Glomerular visceral epithelial cell (primary cell): ENCODE measurements around the gene OTUD3.
"Not testable (repeated sequence)": the region's sequence is repeated elsewhere in the genome, so short reads cannot be mapped to it uniquely, and the experiment has no call there.

Experiments
- DNase-seq: peaks from one replicate; pipeline ENCODE4 v3.0.0-alpha.2; 2016; ENCODE audit errors: extremely low spot score

The OTUD3 gene

GRCh38 chr1:19882111-19883071, at the start of gene OTUD3:
OTUD3 (plus strand) TSS chr1:19882395; CDS start chr1:19882514, 119 bp downstream.
- DNase-seq, result peak; percentile 97

GRCh38 chr1:19835578-19835977, 46.6 kb upstream of the OTUD3 start:
- DNase-seq, result no peak

DNA sequence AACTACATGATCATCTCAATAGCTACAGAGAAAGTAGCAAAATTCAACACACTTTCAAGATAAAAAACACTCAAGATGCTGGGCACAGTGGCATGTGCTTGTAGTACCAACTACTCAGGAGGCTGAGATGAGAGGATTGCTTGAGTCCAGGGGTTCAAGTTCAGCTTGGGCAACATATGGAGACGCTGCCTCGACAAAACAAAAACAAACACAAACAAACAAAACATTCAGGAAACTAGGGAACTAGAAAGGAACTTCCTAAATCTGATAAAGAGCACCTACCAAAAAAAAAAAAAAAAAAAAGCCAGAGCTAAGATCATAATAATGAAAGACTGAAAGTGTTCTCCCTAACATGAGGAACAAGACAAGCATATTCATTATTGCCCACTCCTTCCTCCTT, 44.3 kb upstream of the OTUD3 start:
- DNase-seq, result no peak

DNA sequence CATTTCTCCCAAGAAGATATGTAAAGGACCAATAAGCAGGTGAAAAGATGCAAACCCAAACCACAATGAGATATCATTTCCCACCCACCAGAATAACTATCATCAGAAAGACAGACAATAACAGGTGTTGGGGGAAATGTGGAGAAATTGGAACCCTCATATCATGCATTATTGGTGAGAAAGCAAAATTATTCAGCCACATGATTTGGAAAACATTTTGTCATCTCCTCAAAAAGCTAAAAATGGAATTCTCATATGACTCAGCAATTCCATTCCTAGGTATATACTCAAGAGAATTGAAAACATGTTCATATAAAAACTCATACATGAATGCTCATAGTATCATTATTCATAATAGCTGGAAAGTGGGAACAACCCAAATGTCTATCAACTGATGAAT, 42.0 kb upstream of the OTUD3 start:
- no peak for DNase-seq

- no peak for DNase-seq
These were observed 37.3 kb upstream of the OTUD3 start for GRCh38 chr1:19844731-19845495.

- DNase-seq, result no peak
These were observed 36.6 kb upstream of the OTUD3 start for GRCh38 chr1:19845555-19845954.

- DNase-seq, result no peak
These were observed 35.9 kb upstream of the OTUD3 start for GRCh38 chr1:19846338-19846737.

DNA sequence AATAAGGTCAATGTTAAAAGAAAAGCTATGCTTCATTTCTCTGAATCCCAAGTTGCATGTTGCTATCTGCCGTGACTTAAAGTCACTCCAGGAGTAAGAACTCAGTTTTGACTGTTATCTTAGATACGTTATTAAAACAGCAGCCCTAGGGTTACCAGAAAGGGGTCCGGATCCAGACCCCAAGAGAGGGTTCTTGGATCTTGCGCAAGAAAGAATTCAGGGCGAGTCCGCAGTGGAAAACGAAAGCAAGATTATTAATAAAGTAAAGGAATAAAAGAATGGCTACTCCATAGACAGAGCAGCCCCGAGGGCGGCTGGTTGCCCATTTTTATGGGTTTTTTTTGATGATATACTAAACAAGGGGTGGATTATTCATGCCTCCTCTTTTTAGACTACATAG, 34.9 kb upstream of the OTUD3 start:
- DNase-seq, result not testable (repeated sequence)

DNA sequence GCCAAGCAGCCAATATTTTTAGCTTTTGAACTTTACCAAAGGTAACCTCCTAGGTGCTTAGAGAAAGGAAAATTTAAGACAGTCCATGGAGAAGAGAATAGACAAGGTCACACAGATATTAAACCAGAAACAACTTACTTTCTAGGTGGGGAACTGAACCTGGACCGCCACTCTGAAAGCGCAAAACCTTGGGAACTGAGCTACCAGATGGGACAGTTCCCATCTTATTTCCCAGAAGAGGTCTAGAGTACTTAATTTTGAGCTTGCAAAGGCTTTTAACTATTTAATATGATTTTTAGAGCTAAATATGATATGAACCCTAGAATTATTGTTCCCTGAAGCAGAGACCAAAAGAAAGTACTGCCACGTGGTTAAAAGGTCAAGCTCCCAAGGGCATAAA, 32.9 kb upstream of the OTUD3 start:
- DNase-seq, result not testable (repeated sequence)

DNA sequence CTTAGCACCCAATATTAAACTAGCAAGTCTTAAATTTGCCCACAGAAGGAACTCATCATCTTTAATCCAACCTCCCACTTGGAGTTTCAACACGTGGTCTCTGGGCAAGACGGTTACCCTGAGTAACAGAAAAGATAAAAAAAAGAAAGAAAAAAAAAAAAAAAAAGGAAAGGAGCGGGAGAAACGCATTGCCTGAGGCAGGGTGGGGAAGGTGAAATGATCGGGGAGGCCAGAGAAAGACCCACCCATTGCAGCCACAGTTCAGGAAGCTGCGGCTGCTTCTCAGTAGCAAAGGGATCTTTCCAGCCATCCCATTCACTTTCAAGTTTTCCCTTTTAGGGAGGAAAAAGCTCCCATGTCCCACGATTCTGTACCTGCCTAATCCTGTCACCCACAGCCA, 32.0 kb upstream of the OTUD3 start:
- no peak for DNase-seq

DNA sequence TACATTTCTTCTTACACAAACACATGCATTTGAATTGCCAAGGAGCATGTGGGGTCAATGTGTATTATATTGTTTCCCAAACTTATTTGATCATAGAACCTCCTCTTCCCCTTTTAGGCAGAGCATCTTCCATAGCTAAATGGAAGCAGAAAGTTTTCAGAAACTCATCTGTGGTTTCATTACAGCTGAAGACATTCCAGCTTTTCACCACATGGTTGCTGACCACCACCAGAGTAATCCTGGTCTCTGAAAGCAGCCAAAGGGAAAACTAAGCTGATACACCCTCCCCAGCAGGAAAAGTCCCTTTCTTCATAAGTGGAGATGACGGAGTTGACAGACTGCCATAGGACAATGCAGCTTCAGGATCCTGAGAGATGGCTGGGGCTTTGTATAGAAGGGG, 30.2 kb upstream of the OTUD3 start:
- DNase-seq, result no peak

DNA sequence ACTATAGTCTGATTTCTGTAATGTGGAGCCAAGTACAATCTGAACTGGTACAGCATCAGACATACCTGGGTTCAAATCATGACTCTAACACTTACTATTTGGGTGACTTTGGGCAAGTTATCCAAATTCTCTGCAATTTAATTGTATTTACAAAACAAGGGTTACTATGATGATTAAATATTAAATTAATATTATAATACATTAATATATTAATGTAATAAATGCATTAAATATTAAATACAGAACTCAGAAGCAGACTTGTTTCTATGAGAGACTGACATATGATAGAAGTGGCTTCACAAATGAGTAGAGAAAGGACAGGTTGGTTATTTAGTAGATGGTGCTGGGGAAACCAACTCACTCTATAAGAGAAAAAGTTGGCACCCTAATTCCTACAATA, 27.3 kb upstream of the OTUD3 start:
- no peak for DNase-seq

- DNase-seq, result no peak
These were observed 23.3 kb upstream of the OTUD3 start for GRCh38 chr1:19858893-19859292.

- no peak for DNase-seq
These were observed 22.3 kb upstream of the OTUD3 start for GRCh38 chr1:19859876-19860275.

GRCh38 chr1:19860418-19860817, 21.8 kb upstream of the OTUD3 start:
- no peak for DNase-seq

DNA sequence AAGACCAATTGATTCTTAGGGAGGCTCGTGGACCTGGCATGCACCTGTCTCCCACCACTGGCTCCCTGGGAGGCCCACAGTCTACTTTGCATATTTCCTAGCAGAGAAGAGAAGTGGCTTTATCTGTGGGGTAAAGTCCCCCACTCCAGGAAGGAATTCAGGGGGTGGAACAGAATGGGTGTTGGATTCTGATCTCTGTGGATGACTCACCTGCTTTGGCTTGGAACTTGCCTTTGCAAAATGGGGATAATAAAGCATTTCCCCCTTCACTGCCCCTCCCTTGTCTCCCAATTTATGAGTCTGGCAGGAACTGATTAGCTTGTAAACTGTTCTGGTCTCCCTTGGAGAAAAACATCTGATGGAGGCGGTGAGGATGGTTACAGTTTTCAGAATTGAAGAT, 21.2 kb upstream of the OTUD3 start:
- no peak for DNase-seq

- DNase-seq, result no peak
These were observed 20.2 kb upstream of the OTUD3 start for GRCh38 chr1:19861842-19862530.

DNA sequence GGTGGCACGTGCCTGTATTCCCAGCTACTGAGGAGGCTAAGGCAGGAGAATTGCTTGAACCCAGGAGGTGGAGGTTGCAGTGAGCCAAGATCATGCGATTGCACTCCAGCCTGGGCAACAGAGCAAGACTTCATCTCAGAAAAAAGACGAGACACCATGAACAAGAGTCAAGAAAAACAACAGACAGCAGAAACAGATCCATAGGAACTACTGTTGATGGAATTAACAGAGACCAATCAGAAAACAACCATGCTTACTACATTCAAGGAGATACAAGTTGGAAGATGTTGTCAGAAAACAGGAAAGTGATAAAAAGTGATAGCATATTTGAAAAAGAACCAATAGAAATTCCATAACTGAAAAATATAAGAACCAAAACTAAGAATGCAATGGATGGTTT, 19.3 kb upstream of the OTUD3 start:
- no peak for DNase-seq

DNA sequence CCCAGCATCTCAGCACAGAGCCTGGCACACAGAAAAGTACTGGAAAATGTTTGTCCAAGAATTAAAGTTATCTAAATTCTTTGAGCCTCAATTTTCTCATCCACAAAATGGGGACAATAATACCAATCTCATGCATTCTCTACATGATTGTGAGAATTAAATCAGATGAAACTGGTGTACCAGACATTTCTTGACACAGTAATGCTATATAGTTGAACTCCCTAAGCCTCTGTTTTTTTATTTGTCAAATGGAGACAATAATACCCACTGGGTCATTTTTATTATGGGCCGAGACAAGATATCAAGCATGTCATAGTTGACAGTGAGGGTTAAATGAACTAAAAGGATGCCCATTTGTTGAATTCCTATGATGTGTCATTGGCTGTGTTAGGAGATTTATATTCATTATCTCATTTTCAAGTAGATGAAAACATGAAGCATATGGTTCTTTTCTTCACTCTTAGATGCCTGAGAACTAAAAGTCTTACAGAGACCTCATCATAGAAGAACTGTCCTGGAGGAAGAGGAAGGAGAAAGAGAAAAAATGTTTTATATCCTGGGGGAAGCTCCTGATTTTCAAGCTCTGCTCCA, 17.5 kb upstream of the OTUD3 start:
- DNase-seq, result no peak

DNA sequence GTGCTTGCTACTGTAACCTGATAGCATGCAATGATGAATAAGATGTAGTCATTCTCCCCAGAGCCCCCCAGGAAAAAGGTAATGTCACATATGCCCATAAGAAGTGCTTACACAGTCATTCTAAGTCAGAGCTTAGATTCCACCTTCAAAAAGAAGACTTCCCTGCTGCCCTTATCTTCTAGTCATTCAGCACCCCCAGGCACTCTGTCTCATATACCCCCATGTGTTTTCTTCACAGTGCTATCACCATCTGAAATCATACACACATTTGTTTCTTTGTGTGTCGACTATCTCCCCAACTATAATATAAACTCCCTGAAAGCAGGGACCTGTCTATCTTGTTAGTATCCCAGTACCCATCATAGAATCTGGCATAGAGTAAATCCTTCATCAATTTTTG, 16.2 kb upstream of the OTUD3 start:
- no peak for DNase-seq

- no peak for DNase-seq
These were observed 15.4 kb upstream of the OTUD3 start for GRCh38 chr1:19866758-19867157.

- DNase-seq, result not testable (repeated sequence)
These were observed 13.6 kb upstream of the OTUD3 start for GRCh38 chr1:19868575-19868974.
